Adipocyte (in vitro differentiated cells): ENCODE measurements around the gene ILF3.
A peak's percentile ranks its signal among the peaks of the same experiment; 100 is the strongest.

ENCODE experiments used
- DNase-seq: peaks from one replicate; pipeline ENCODE4 v3.0.0-alpha.2; 2015; ENCODE audit warnings: low read depth
- H3K27me3 ChIP-seq: replicated peaks from 2 replicates; pipeline ENCODE4 v1.7.0; 2013; ENCODE audit warnings: mild to moderate bottlenecking, low read length, moderate library complexity; ENCODE audit not compliant: control insufficient read depth, insufficient read depth
- H3K36me3 ChIP-seq: 2 replicates; pipeline ENCODE4 v1.7.0; 2013; ENCODE audit warnings: low read length, mild to moderate bottlenecking, moderate library complexity; ENCODE audit not compliant: control insufficient read depth, insufficient read depth, severe bottlenecking
- H3K4me1 ChIP-seq: 2 replicates; pipeline ENCODE4 v1.7.0; 2013; ENCODE audit warnings: mild to moderate bottlenecking, low read length, moderate library complexity; ENCODE audit not compliant: control insufficient read depth, insufficient read depth
- H3K4me3 ChIP-seq: 2 replicates; pipeline ENCODE4 v1.7.0; 2013; ENCODE audit warnings: mild to moderate bottlenecking, low read length, moderate library complexity
- H3K9ac ChIP-seq: 2 replicates; pipeline ENCODE4 v1.7.0; 2013; ENCODE audit warnings: mild to moderate bottlenecking, low read length, moderate library complexity
- H3K9me3 ChIP-seq: 2 replicates; pipeline ENCODE4 v1.7.0; 2013; ENCODE audit warnings: mild to moderate bottlenecking, low read length, moderate library complexity; ENCODE audit not compliant: control insufficient read depth

ILF3 gene

DNA sequence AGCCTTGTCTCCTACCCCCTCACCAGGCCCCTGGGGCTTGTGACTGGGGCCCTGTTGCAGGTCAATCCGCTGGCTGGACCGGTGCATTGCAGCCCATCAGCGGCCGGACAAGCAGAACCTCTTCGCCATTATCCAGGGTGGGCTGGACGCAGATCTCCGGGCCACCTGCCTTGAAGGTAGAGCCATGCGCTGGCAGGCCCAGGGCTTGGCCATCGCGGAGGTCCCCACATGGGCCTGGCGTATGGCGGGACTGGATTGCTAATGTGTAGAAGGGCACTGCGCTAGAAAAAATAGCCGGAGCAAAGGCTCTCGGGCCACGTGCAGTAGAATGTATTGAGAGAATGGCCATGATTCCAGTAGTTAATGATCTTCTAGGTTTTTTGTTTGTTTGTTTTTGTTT is 53.3 kb downstream of the ILF3 start:
- Histone ChIP-seq H3K27me3 (no peaks in the 10 kb centered on the region), H3K9me3 (no peaks in the 10 kb centered on the region), H3K36me3 (peaks cover 22% of the 10 kb centered on the region), H3K4me3 (no peak overlapping the region), H3K9ac (no peak overlapping the region), H3K4me1 (no peaks in the 10 kb centered on the region)
- DNase-seq = no peak

DNA sequence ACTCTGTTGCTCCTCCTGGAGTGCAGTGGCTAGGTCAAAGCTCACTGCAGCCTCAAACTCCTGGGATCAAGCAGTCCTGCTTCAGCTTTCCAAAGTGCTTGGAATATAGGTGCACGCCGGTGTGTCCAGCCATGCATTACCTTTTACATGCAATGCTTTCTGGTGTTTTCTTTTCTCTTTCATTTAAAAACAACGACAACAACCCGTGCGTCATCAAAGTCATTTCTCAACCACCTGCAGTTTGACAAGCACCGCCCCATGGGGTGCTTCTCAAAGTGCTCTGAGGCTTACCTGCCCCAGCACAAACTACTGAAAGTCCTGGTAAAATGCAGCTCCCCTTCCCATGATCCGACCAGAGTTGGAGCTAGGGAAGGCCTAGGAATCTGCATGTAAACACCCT is 54.1 kb downstream of the ILF3 start:
- DNase-seq = no peak
- no peak overlapping the region for H3K4me3 ChIP-seq
- peaks cover 26% of the 10 kb centered on the region for H3K36me3 ChIP-seq
- H3K9me3 ChIP-seq = no peaks in the 10 kb centered on the region
- no peaks in the 10 kb centered on the region for H3K4me1 ChIP-seq
- H3K9ac ChIP-seq = no peak overlapping the region
- no peaks in the 10 kb centered on the region for H3K27me3 ChIP-seq

DNA sequence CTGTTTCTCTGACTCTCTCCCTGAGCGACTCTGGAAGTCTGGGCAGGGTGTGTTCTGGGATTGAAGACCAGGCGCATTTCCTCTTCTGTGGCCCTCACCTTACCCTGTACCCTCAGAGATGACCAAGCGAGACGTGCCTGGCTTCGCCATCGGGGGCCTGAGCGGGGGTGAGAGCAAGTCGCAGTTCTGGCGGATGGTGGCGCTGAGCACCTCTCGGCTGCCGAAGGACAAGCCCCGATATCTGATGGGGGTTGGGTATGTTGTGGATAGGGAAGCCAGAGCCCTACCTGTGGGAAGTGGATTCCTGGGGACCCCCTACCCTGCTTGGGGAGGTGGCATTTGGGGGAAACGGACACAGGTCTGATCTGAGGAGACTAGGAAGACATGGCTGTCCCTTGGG is 57.9 kb downstream of the ILF3 start:
- Histone ChIP-seq H3K27me3 (no peaks in the 10 kb centered on the region), H3K36me3 (peaks cover 31% of the 10 kb centered on the region), H3K9me3 (no peaks in the 10 kb centered on the region), H3K4me1 (no peaks in the 10 kb centered on the region), H3K9ac (no peak overlapping the region), H3K4me3 (no peak overlapping the region)
- DNase-seq = no peak

DNA sequence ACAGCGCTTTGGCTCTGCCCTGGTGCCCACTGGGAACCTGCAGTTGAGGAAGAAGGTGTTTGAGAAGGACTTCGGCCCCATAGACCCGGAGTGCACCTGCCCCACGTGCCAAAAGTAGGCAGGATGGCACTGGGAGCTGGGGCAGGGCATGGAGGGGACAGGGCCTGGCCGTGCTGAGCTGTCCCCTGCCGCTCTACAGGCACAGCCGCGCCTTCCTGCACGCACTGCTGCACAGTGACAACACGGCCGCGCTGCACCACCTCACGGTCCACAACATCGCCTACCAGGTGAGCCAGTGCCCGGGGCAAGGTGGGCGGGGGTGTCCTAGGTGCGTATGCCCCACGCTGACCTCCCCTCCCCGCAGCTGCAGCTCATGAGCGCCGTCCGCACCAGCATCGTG is 58.6 kb downstream of the ILF3 start:
- no peaks in the 10 kb centered on the region for H3K27me3 ChIP-seq
- H3K4me3 ChIP-seq = no peak overlapping the region
- no peaks in the 10 kb centered on the region for H3K9me3 ChIP-seq
- H3K36me3 ChIP-seq = peaks cover 24% of the 10 kb centered on the region
- no peak for DNase-seq
- H3K4me1 ChIP-seq = no peaks in the 10 kb centered on the region
- no peak overlapping the region for H3K9ac ChIP-seq

DNA sequence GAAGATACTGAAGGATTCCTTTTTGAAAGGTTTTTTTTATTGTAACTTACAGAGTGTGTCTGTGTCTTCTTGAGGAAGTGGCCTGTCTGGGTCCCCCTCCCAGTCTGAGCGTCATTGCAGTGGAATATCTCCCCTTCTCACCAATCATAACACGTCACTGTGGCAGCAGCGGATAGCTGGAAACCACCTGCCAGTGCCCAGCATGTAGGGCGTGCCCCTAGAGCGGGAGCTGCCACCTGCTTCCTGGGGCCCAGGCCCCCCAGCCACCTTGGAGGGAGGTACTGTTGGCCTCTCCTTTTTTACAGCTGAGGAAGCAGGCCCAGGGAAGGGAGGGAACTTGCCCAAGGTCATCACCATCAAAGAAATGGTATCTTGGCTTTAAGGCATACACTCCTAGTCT is 59.2 kb downstream of the ILF3 start:
- H3K4me1 ChIP-seq = no peaks in the 10 kb centered on the region
- H3K9ac ChIP-seq = no peak overlapping the region
- peaks cover 22% of the 10 kb centered on the region for H3K36me3 ChIP-seq
- H3K9me3 ChIP-seq = no peaks in the 10 kb centered on the region
- no peak overlapping the region for H3K4me3 ChIP-seq
- no peaks in the 10 kb centered on the region for H3K27me3 ChIP-seq
- no peak for DNase-seq

DNA sequence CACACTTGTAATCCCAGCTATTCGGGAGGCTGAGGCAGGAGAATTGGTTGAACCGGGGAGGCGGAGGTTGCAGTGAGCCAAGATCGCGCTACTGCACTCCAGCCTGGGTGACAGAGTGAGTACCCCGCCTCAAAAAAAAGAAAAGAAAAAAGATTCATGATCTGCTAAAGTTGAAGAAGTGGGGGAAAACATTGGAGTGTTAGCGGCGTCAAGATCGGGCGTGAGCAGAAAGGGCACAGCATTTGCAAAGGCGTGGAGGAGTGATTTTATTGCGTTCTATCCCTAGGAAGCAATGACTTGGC is 62.9 kb downstream of the ILF3 start:
- peak overlapping the region; percentile 61 for H3K4me3 ChIP-seq
- H3K9me3 ChIP-seq = no peaks in the 10 kb centered on the region
- H3K36me3 ChIP-seq = peaks cover 11% of the 10 kb centered on the region
- peaks cover 20% of the 10 kb centered on the region for H3K4me1 ChIP-seq
- DNase-seq = no peak
- H3K27me3 ChIP-seq = no peaks in the 10 kb centered on the region
- H3K9ac ChIP-seq = peak overlapping the region; percentile 68

DNA sequence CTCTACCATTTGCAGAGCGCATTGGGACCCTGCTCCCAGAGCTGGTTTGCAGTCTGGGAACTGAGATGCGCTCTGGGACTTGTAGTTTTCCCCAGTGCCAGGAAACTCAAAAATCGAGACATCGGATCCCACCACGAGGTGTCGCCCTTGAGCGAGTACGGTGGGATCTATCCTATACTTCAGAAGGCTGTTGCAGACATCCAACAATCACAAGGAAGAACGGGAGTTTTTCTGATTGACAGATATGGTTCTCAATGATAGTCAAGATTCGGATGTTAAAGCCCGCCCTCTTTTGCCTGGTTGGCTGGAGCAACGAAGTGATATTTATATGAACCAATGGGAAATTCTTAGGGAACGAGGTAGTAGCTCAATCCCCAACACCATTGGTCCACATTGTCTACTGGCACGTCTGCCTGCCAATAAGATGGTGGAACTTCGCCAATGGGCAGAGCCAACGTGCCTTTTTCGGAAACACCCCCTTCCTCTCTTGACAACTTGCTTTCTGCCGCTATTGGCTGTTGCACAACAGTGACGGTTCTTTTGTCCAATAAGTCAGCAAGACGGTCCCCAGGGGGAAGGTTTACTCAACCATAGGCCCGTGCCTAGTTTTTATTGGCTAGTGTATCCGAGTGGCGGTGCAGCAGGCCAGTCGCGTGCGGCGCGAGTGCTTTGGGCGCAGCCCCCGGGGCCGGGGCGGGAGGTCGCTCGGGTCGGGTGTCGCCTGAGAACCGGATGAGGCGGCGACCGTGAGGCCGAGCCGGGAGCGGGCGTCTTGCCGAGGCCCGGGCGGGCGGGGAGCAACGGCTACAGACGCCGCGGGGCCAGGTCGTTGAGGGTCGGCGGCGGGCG is 63.4 kb downstream of the ILF3 start, which contains the start of gene DNM2:
Gene DNM2 (plus strand): TSS at position 724 of the 849 bp plus-strand sequence. CDS start 164 bp downstream, outside the sequence.
- peak within 1 kb of the TSS; percentile 97 for H3K9ac ChIP-seq
- H3K36me3 ChIP-seq = peaks cover 11% of the 10 kb centered on the region
- peaks cover 20% of the 10 kb centered on the region for H3K4me1 ChIP-seq
- H3K4me3 ChIP-seq = peak within 1 kb of the TSS; percentile 94
- no peaks in the 10 kb centered on the region for H3K27me3 ChIP-seq
- no peaks in the 10 kb centered on the region for H3K9me3 ChIP-seq
- peak; percentile 100 for DNase-seq

DNA sequence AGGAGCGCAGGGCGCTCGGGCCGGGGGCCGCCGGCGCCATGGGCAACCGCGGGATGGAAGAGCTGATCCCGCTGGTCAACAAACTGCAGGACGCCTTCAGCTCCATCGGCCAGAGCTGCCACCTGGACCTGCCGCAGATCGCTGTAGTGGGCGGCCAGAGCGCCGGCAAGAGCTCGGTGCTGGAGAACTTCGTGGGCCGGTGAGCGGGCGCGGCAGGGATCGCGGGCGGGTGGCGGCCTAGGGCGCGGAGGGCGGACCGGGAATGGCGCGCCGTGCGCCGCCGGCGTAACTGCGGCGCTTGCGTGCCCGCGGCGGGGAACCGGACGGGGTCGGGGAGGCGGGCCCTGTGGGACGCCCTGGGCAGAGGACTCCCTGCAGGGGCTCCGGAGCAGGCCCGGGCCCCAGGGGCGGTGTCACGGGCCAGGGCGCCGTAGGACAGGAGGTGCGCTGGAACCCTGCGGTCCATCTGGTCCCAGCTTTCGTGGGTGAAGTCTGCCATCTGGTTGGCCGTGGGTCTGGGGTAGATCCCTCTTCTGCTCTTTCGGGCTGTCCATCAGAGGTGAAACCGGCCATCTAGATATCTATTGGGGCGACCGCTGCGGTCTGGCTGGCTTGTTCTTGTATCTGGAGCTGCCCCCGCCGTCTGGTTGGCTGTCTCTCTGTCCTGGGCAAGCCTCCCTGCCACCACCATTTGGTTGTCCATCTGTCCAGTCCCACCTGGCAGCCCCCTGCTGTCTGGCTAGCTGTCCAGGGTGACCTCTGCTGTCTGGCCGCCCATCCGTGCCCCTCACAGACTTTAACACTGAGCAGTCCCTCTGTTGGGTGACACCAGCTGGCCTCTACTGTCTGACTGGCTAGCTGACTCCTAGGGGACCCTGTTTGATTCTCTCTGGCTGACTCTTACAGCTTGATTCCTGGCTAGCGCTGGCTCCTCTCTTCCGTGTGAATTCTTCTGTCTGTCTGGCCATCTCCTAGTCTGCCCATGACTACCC is 64.4 kb downstream of the ILF3 start:
- DNase-seq = peak; percentile 79
- H3K9ac ChIP-seq = peak overlapping the region; percentile 97

DNA sequence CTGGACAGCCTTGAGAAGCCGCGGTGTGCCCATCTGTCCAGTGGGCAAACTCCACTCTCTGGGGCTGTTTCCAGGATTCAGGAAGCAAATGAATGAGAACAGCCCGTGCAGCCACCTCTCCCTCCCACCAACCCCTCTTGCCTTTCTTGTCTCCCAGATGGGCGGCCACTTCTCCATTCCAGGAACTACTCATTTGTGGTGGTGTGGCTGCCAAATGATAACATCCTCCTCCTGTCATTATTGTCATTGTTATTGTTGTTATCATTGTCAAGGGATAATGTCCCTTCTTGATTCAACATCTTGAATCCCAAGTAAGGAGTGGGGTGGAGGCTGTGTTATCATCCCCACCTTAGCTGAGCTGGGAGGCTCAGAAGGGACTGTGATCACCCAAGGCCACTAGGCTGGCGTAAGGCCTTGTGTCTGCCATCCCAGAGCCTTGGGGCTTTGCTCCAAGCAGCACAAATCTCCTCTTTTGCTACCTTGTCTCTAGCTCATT is 65.4 kb downstream of the ILF3 start:
- H3K36me3 ChIP-seq = no peaks in the 10 kb centered on the region
- peak overlapping the region; percentile 97 for H3K9ac ChIP-seq
- peaks cover 23% of the 10 kb centered on the region for H3K4me1 ChIP-seq
- peak overlapping the region; percentile 94 for H3K4me3 ChIP-seq
- no peaks in the 10 kb centered on the region for H3K27me3 ChIP-seq
- no peaks in the 10 kb centered on the region for H3K9me3 ChIP-seq
- peak; percentile 15 for DNase-seq

More for the DNA sequence above, 64.4 kb downstream of the ILF3 start:
- H3K4me1 ChIP-seq = peaks cover 20% of the 10 kb centered on the region
- no peaks in the 10 kb centered on the region for H3K27me3 ChIP-seq
- H3K4me3 ChIP-seq = peak overlapping the region; percentile 94
- H3K9me3 ChIP-seq = no peaks in the 10 kb centered on the region
- H3K36me3 ChIP-seq = peaks cover 4% of the 10 kb centered on the region

DNA sequence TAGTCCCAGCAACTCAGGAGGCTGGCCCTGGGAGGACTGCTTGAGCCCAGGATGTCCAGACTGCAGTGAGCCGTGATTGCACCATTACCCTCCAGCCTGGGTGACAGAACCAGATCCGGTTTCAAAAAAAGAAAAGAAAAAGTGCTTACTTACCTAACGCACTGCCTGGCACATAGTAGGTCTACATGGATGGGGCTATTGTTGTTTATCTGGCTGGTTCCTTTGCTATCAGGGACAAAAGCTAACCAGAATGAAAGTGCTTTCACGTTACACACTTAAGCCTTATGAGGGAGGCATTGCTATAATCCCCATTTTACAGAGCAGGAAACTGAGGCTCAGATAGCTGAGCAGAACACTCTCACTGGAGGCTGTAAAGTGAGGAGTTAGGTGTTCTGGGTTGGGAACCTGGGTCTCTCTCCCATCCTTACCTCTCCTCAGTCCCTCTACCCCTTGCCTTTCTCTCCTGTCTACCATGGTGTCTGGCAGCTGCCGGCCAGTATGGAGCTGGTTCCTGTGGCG is 66.5 kb downstream of the ILF3 start:
- Histone ChIP-seq H3K9ac (no peak overlapping the region), H3K9me3 (no peaks in the 10 kb centered on the region), H3K27me3 (no peaks in the 10 kb centered on the region), H3K4me3 (no peak overlapping the region), H3K4me1 (peaks cover 33% of the 10 kb centered on the region), H3K36me3 (no peaks in the 10 kb centered on the region)
- DNase-seq = no peak

DNA sequence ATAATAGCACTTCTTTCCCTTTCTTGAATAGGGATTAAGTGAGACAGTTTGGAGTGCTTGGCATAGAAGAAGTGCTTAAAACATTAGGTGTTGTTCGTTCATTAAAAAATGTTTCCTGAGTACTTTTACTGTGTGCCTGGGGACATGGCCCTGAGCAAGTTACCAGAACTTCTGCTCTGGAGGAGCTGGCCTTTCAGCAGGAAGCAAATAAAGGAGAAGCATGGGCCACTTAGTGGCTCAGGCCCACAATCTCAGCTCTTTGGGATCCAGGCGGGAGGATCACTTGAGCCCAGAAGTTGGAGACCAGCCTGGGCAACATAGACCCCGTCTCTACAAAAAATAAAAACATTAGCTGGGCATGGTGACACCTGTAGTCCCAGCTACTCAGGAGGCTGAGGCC is 69.4 kb downstream of the ILF3 start:
- no peaks in the 10 kb centered on the region for H3K9me3 ChIP-seq
- no peak for DNase-seq
- no peak overlapping the region for H3K4me3 ChIP-seq
- peaks cover 33% of the 10 kb centered on the region for H3K4me1 ChIP-seq
- H3K36me3 ChIP-seq = no peaks in the 10 kb centered on the region
- no peaks in the 10 kb centered on the region for H3K27me3 ChIP-seq
- no peak overlapping the region for H3K9ac ChIP-seq
